Trophoblast cell (in vitro differentiated cells and primary cell): ENCODE data around the gene SEPTIN11.
A peak's percentile ranks its signal among the peaks of the same experiment; 100 is the strongest.

Source experiments
- DNase-seq, 2 donors: peaks; one replicate each; pipeline ENCODE4 v3.0.0-alpha.2; 2016
- H2AFZ ChIP-seq: 2 replicates; pipeline ENCODE4 v1.6.1; 2013; ENCODE audit warnings: low read length, moderate library complexity, mild to moderate bottlenecking; ENCODE audit not compliant: insufficient read depth, poor library complexity
- H2AK5ac ChIP-seq: 2 replicates; pipeline ENCODE4 v1.6.1; 2013; ENCODE audit warnings: mild to moderate bottlenecking, low read length
- H2BK120ac ChIP-seq: 2 replicates; pipeline ENCODE4 v1.6.1; 2013; ENCODE audit warnings: low read length, mild to moderate bottlenecking, moderate library complexity; ENCODE audit not compliant: insufficient read depth, poor library complexity
- H2BK12ac ChIP-seq: 2 replicates; pipeline ENCODE4 v1.6.1; 2013; ENCODE audit warnings: mild to moderate bottlenecking, low read length, moderate library complexity
- H2BK5ac ChIP-seq: 2 replicates; pipeline ENCODE4 v1.6.1; 2013; ENCODE audit warnings: low read length, low read depth, moderate library complexity, mild to moderate bottlenecking; ENCODE audit not compliant: poor library complexity
- H3K14ac ChIP-seq: 2 replicates; pipeline ENCODE4 v1.6.1; 2013; ENCODE audit warnings: mild to moderate bottlenecking, low read length
- H3K18ac ChIP-seq: 2 replicates; pipeline ENCODE4 v1.6.1; 2013; ENCODE audit warnings: mild to moderate bottlenecking, low read length
- H3K23ac ChIP-seq: 2 replicates; pipeline ENCODE4 v1.6.1; 2013; ENCODE audit warnings: low read length
- H3K27ac ChIP-seq: 2 replicates; pipeline ENCODE4 v1.5.1; 2013; ENCODE audit warnings: low read depth, mild to moderate bottlenecking, inconsistent platforms, low read length, moderate library complexity
- H3K27me3 ChIP-seq: 2 replicates; pipeline ENCODE4 v1.6.1; 2013; ENCODE audit warnings: inconsistent platforms, mild to moderate bottlenecking, low read length, moderate library complexity; ENCODE audit not compliant: insufficient read depth
- H3K36me3 ChIP-seq, 2 experiments: 1 replicate in 1 of 2; 2 replicates in 1 of 2; pipeline ENCODE4 v1.6.1; 2013; ENCODE audit warnings: low read length in 2 of 2, mild to moderate bottlenecking in 2 of 2, moderate library complexity in 1 of 2; ENCODE audit not compliant: insufficient read depth in 2 of 2, control insufficient read depth in 1 of 2
- H3K4ac ChIP-seq: 2 replicates; pipeline ENCODE4 v1.6.1; 2013; ENCODE audit warnings: low read depth, mild to moderate bottlenecking, low read length, moderate library complexity
- H3K4me1 ChIP-seq, 2 experiments: 1 replicate in 1 of 2; 2 replicates in 1 of 2; pipeline ENCODE4 v1.6.1; 2013; ENCODE audit warnings: low read length in 2 of 2, mild to moderate bottlenecking in 2 of 2, moderate library complexity in 1 of 2; ENCODE audit not compliant: insufficient read depth in 2 of 2, control insufficient read depth in 1 of 2
- H3K4me2 ChIP-seq: 2 replicates; pipeline ENCODE4 v1.6.1; 2013; ENCODE audit warnings: inconsistent platforms, mild to moderate bottlenecking, low read length, moderate library complexity
- H3K4me3 ChIP-seq: 2 replicates; pipeline ENCODE4 v1.5.1; 2013; ENCODE audit warnings: mild to moderate bottlenecking, low read depth, low read length, inconsistent platforms
- H3K79me1 ChIP-seq: one replicate; pipeline ENCODE4 v1.6.1; 2013; ENCODE audit warnings: low read length
- H3K79me2 ChIP-seq: 2 replicates; pipeline ENCODE4 v1.6.1; 2013; ENCODE audit warnings: low read length, mild to moderate bottlenecking; ENCODE audit not compliant: control insufficient read depth, insufficient read depth, poor library complexity
- H3K9ac ChIP-seq: 2 replicates; pipeline ENCODE4 v1.6.1; 2013; ENCODE audit warnings: mild to moderate bottlenecking, low read length
- H3K9me3 ChIP-seq: 2 replicates; pipeline ENCODE4 v1.6.1; 2013; ENCODE audit warnings: low read depth, mild to moderate bottlenecking, control low read depth, inconsistent platforms, low read length; ENCODE audit not compliant: insufficient read depth
- H4K12ac ChIP-seq: 2 replicates; pipeline ENCODE4 v1.6.1; 2013; ENCODE audit warnings: low read depth, mild to moderate bottlenecking, low read length, moderate library complexity
- H4K8ac ChIP-seq: 2 replicates; pipeline ENCODE4 v1.6.1; 2013; ENCODE audit warnings: low read depth, mild to moderate bottlenecking, low read length, moderate library complexity
- H4K91ac ChIP-seq: one replicate; pipeline ENCODE4 v1.6.1; 2013; ENCODE audit warnings: low read depth, mild to moderate bottlenecking, low read length, moderate library complexity
- WGBS: extraction: QIAGEN DNeasy Blood & Tissue Kit; methylation state at CpG from one replicate; pipeline ENCODE4 v1.1.7; 2013; ENCODE audit warnings: missing lambda C conversion rate; ENCODE audit not compliant: insufficient read length, insufficient coverage; ENCODE audit errors: extremely low coverage; 5-methylcytosine and 5-hydroxymethylcytosine counted together

The SEPTIN11 gene

DNA sequence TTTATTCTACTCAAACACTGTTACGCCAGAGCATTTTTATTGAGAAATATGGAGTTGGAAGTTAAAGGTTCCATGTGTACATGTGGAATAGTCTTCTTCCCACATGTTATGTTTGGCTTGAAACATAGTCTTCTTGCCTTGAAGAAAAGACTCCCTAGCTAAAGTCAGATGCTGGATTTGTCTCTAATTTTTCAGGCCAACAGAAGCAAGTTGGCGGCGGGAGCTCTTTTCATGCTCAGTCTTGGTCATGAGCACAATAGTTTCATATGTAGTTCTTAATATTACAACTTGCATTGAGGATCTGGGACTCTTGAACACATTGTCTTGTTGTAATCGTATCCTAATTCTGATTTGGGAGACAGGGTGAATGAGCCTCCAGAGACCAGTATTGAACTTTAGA is 19.4 kb downstream of the SEPTIN11 start:
- Histone ChIP-seq H4K91ac (no peak overlapping the region), H3K18ac (no peak overlapping the region), H3K79me1 (no peaks in the 10 kb centered on the region), H3K9ac (no peak overlapping the region), H2BK12ac (no peak overlapping the region), H3K4me1 (no peaks in the 10 kb centered on the region), H3K4me3 (no peak overlapping the region), H2AFZ (no peak overlapping the region), H3K14ac (no peak overlapping the region), H3K27me3 (no peaks in the 10 kb centered on the region), H4K8ac (no peak overlapping the region), H2AK5ac (no peak overlapping the region), H3K23ac (no peak overlapping the region), H3K4me2 (no peak overlapping the region), H3K36me3 (peaks cover 4 to 6% of the 10 kb centered on the region in 2 experiments), H2BK5ac (no peak overlapping the region), H3K27ac (no peak overlapping the region), H3K9me3 (no peaks in the 10 kb centered on the region), H3K4ac (no peak overlapping the region), H3K79me2 (peaks cover 2% of the 10 kb centered on the region), H4K12ac (no peak overlapping the region), H2BK120ac (no peak overlapping the region)
- no peak for DNase-seq
- WGBS: no CpG with 5 or more reads among the region's 4 CpGs

DNA sequence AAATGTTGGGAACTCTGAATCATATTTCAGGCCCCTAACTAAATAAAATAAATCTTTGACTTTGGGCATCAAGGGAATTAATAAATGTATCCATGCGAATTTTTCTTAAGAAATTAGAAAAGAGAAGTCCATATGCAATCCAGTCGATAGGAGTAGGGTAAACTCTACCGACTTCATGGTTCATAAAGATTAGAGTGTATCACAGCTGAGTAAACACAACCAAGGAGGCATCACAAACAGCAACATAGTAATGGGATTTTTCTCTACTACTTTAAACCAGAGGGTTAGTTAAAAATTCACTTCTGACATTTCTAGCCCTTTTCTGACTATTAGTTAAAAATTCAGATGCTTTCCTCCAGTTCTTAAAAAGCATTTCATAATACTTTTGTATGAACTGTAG is 19.9 kb downstream of the SEPTIN11 start:
- H3K36me3 ChIP-seq: peaks cover 6% of the 10 kb centered on the region in 2 experiments
- H3K4me2 ChIP-seq: no peak overlapping the region
- no peak overlapping the region for H3K23ac ChIP-seq
- H3K18ac ChIP-seq: no peak overlapping the region
- H2AK5ac ChIP-seq: no peak overlapping the region
- H3K4me1 ChIP-seq: no peaks in the 10 kb centered on the region
- H3K79me1 ChIP-seq: no peaks in the 10 kb centered on the region
- no peaks in the 10 kb centered on the region for H3K9me3 ChIP-seq
- no peak overlapping the region for H2BK12ac ChIP-seq
- H3K4me3 ChIP-seq: no peak overlapping the region
- no peak overlapping the region for H4K12ac ChIP-seq
- no peak overlapping the region for H3K4ac ChIP-seq
- no peak overlapping the region for H4K91ac ChIP-seq
- no CpG with 5 or more reads among the region's 3 CpGs for WGBS
- no peak overlapping the region for H3K27ac ChIP-seq
- H3K14ac ChIP-seq: no peak overlapping the region
- no peaks in the 10 kb centered on the region for H3K27me3 ChIP-seq
- H3K9ac ChIP-seq: no peak overlapping the region
- DNase-seq: no peak
- H2BK5ac ChIP-seq: no peak overlapping the region
- H4K8ac ChIP-seq: no peak overlapping the region
- H2BK120ac ChIP-seq: no peak overlapping the region
- no peak overlapping the region for H2AFZ ChIP-seq
- H3K79me2 ChIP-seq: peaks cover 2% of the 10 kb centered on the region

DNA sequence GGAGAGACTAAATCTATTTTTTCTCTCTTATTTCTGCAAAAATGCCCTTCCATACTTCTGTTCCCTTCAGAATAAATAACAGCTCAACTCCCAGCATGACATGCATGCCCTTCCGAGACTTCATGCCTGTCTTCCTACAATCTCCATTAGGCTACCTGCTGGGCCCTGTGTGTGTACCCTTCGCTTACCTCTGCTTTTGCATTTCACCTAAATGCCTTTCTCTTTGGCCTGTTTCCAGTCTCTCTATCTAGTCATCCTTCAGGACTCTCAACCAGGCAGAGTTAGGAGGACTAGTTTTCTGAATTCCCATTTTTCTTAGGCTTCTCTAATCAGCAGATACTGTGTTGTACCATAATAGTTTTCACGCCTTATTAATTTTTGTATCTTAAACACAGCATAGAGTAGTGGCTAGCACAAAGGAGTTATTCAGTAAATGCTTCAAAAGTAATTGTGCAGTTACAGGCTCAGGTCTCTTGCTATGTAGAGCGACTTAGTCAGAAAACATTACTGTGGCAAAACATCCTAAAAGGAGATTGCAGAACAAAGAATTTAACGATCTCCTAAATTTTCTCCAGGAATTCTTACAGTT is 20.5 kb downstream of the SEPTIN11 start:
- H3K79me1 ChIP-seq: no peaks in the 10 kb centered on the region
- H3K23ac ChIP-seq: no peak overlapping the region
- H2BK12ac ChIP-seq: no peak overlapping the region
- H4K12ac ChIP-seq: no peak overlapping the region
- no peak overlapping the region for H3K27ac ChIP-seq
- no peak overlapping the region for H3K9ac ChIP-seq
- no peak overlapping the region for H2AFZ ChIP-seq
- DNase-seq: peak; percentile 54 to 69
- no peak overlapping the region for H4K91ac ChIP-seq
- no peak overlapping the region for H3K14ac ChIP-seq
- no peak overlapping the region for H2AK5ac ChIP-seq
- no peak overlapping the region for H2BK5ac ChIP-seq
- H3K4ac ChIP-seq: no peak overlapping the region
- H2BK120ac ChIP-seq: no peak overlapping the region
- no peak overlapping the region for H4K8ac ChIP-seq
- H3K27me3 ChIP-seq: no peaks in the 10 kb centered on the region
- peaks cover 2% of the 10 kb centered on the region for H3K79me2 ChIP-seq
- H3K4me3 ChIP-seq: no peak overlapping the region
- no peak overlapping the region for H3K18ac ChIP-seq
- peaks cover 6 to 10% of the 10 kb centered on the region in 2 experiments for H3K36me3 ChIP-seq
- H3K4me1 ChIP-seq: no peaks in the 10 kb centered on the region
- no CpG with 5 or more reads among the region's 5 CpGs for WGBS
- no peaks in the 10 kb centered on the region for H3K9me3 ChIP-seq
- no peak overlapping the region for H3K4me2 ChIP-seq

DNA sequence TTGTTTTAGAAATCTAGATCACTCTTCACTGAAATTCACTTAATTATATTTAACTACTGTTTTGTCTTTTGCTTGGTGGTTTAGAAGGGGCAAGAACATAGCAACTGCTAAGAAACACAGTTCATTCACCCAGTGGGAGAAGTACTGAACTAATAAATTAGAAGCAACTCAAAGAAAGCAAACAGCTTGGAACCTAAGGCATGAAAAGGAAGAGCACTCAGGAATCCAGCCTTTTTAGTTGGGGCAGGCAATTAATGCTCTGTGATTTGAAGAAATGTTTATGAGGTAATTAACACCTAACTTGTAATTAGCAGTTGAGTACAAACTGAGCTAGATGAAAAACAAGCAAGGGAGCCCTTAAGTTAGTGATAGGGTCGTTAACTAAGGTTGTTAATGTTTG is 22.8 kb downstream of the SEPTIN11 start:
- Histone ChIP-seq H3K4me2 (no peak overlapping the region), H3K27ac (no peak overlapping the region), H3K14ac (no peak overlapping the region), H3K9me3 (no peaks in the 10 kb centered on the region), H4K12ac (no peak overlapping the region), H4K91ac (no peak overlapping the region), H2BK120ac (no peak overlapping the region), H3K4me1 (no peaks in the 10 kb centered on the region), H3K4me3 (no peak overlapping the region), H3K9ac (no peak overlapping the region), H3K23ac (no peak overlapping the region), H2AFZ (no peak overlapping the region), H4K8ac (no peak overlapping the region), H3K36me3 (peaks cover 3 to 10% of the 10 kb centered on the region in 2 experiments), H3K27me3 (no peaks in the 10 kb centered on the region), H3K79me2 (no peaks in the 10 kb centered on the region), H3K18ac (no peak overlapping the region), H2AK5ac (no peak overlapping the region), H3K79me1 (no peaks in the 10 kb centered on the region), H3K4ac (no peak overlapping the region), H2BK12ac (no peak overlapping the region), H2BK5ac (no peak overlapping the region)
- no CpG with 5 or more reads among the region's 1 CpG for WGBS
- no peak for DNase-seq
